ENCODE results near the gene N4BP2. TPM values are rescaled to one million over a fixed set of nuclear protein-coding genes. Genes with fewer than 3 reads are reported as not detected.
"Not testable (repeated sequence)": the region's sequence is repeated elsewhere in the genome, so short reads cannot be mapped to it uniquely, and the experiment has no call there.

Gene N4BP2
- total and polyA plus RNA-seq, 7 experiments from 2014 or later, result 12.9 to 37.2 (median 19.4) TPM

- H3K36me3 ChIP-seq (ENCODE audit: control insufficient read depth in 2 of 3, insufficient read depth in 3 of 3, low read length in 3 of 3); H3K27me3 ChIP-seq (ENCODE audit: control insufficient read depth in 2 of 2, insufficient read depth in 2 of 2, low read length in 2 of 2); POLR2A ChIA-PET; CTCF ChIA-PET; DNase-seq; ATAC-seq; H3K9me3 ChIP-seq (ENCODE audit: control insufficient read depth in 2 of 3, low read length in 3 of 3); intact Hi-C loops (cut with micrococcal nuclease); H3K4me3 ChIP-seq (ENCODE audit: low read length); H3K27ac ChIP-seq (ENCODE audit: low read depth, low read length); H3K4me3 Mint-ChIP-seq; H3K27ac Mint-ChIP-seq; H3K27me3 Mint-ChIP-seq: not testable (repeated sequence)
- peaks cover 0 to 12% (median 4%) of the 10 kb centered on the region in 11 donors for H3K9me3 Mint-ChIP-seq
- peaks cover 4 to 38% (median 24%) of the 10 kb centered on the region in 5 donors for H3K36me3 Mint-ChIP-seq
- H3K4me1 Mint-ChIP-seq, result peaks cover 2 to 33% (median 24%) of the 10 kb centered on the region in 7 donors
- H3K4me1 ChIP-seq (ENCODE audit: control insufficient read depth in 2 of 2, insufficient read depth in 2 of 2, low read length in 2 of 2), result peaks cover 3 to 21% of the 10 kb centered on the region in 2 donors
Measured at GRCh38 chr4:40147490-40147889, 90.8 kb downstream of the N4BP2 start.

GRCh38 chr4:40149960-40150385, 93.3 kb downstream of the N4BP2 start:
- POLR2A ChIA-PET, result interaction anchor here (0.7 to 4.2 kb wide), 4 partner anchors 55 to 273 kb away, joined by 3 to 21 read pairs (median 10); no protein-coding TSS in a partner anchor

GRCh38 chr4:40150932-40151331, 94.3 kb downstream of the N4BP2 start:
- Mint-ChIP-seq H3K36me3 (peaks cover 4 to 29% (median 14%) of the 10 kb centered on the region in 5 donors), H3K9me3 (peaks cover 0 to 12% (median 4%) of the 10 kb centered on the region in 11 donors), H3K27me3 (no peaks in the 10 kb centered on the region), H3K27ac (peak overlapping the region in 8 of 9 donors; percentile 70 to 95 (median 90)), H3K4me1 (peaks cover 2 to 52% (median 44%) of the 10 kb centered on the region in 7 donors), H3K4me3 (peak overlapping the region in 2 of 10 donors; percentile 6 to 69)
- Histone ChIP-seq H3K27ac (ENCODE audit: low read depth, low read length) (peak overlapping the region; percentile 14), H3K9me3 (ENCODE audit: control insufficient read depth in 2 of 3, low read length in 3 of 3) (peaks cover 0 to 6% (median 0%) of the 10 kb centered on the region in 3 experiments), H3K4me1 (ENCODE audit: control insufficient read depth in 2 of 2, insufficient read depth in 2 of 2, low read length in 2 of 2) (peaks cover 4 to 42% of the 10 kb centered on the region in 2 donors), H3K4me3 (ENCODE audit: low read length) (no peak overlapping the region), H3K36me3 (ENCODE audit: control insufficient read depth in 2 of 3, insufficient read depth in 3 of 3, low read length in 3 of 3) (no peaks in the 10 kb centered on the region), H3K27me3 (ENCODE audit: control insufficient read depth in 2 of 2, insufficient read depth in 2 of 2, low read length in 2 of 2) (no peaks in the 10 kb centered on the region)
- ChIA-PET POLR2A (interaction anchor here (0.6 to 4.2 kb wide), 14 partner anchors 34 to 175 kb away, joined by 3 to 47 read pairs (median 4); partner anchors contain the start of gene RHOH), CTCF (interaction anchor here (0.5 to 4.1 kb wide), 12 partner anchors 37 to 175 kb away, joined by 3 to 63 read pairs (median 6); no protein-coding TSS in a partner anchor)
- ATAC-seq, result no peak
- no peak for DNase-seq
- intact Hi-C loops (cut with micrococcal nuclease), result loop anchor here (1.0 to 5.0 kb wide), 14 partner anchors 40 to 572 kb away; partner anchors contain the start of gene N4BP2 (in 1 of the 2)

More at GRCh38 chr4:40149960-40150385, 93.3 kb downstream of the N4BP2 start:
- no peaks in the 10 kb centered on the region for H3K27me3 Mint-ChIP-seq
- H3K4me3 ChIP-seq (ENCODE audit: low read length), result no peak overlapping the region
- H3K9me3 Mint-ChIP-seq, result peaks cover 0 to 12% (median 4%) of the 10 kb centered on the region in 11 donors
- peak overlapping the region in 6 of 10 donors; percentile 11 to 64 (median 44) for H3K4me3 Mint-ChIP-seq
- peaks cover 4 to 42% of the 10 kb centered on the region in 2 donors for H3K4me1 ChIP-seq (ENCODE audit: control insufficient read depth in 2 of 2, insufficient read depth in 2 of 2, low read length in 2 of 2)
- peaks cover 0 to 2% (median 0%) of the 10 kb centered on the region in 3 experiments for H3K36me3 ChIP-seq (ENCODE audit: control insufficient read depth in 2 of 3, insufficient read depth in 3 of 3, low read length in 3 of 3)
- intact Hi-C loops (cut with micrococcal nuclease), result loop anchor here (1.0 to 5.0 kb wide), 14 partner anchors 41 to 573 kb away; partner anchors contain the start of gene N4BP2 (in 1 of the 2)
- ATAC-seq (peak; percentile 98), DNase-seq (peak; percentile 28 to 85 (median 77))
- H3K9me3 ChIP-seq (ENCODE audit: control insufficient read depth in 2 of 3, low read length in 3 of 3), result peaks cover 0 to 6% (median 0%) of the 10 kb centered on the region in 3 experiments
- CTCF ChIA-PET, result interaction anchor here (0.6 to 4.1 kb wide), 12 partner anchors 9 to 176 kb away, joined by 3 to 63 read pairs (median 4); no protein-coding TSS in a partner anchor
- H3K4me1 Mint-ChIP-seq, result peaks cover 2 to 52% (median 44%) of the 10 kb centered on the region in 7 donors
- H3K27ac ChIP-seq (ENCODE audit: low read depth, low read length), result peak overlapping the region; percentile 0
- H3K27me3 ChIP-seq (ENCODE audit: control insufficient read depth in 2 of 2, insufficient read depth in 2 of 2, low read length in 2 of 2), result no peaks in the 10 kb centered on the region
- peak overlapping the region; percentile 62 to 94 (median 89) for H3K27ac Mint-ChIP-seq
- peaks cover 4 to 29% (median 14%) of the 10 kb centered on the region in 5 donors for H3K36me3 Mint-ChIP-seq

GRCh38 chr4:40152637-40153036, 96.0 kb downstream of the N4BP2 start:
- H3K27ac ChIP-seq (ENCODE audit: low read depth, low read length), result peak overlapping the region; percentile 73
- no peaks in the 10 kb centered on the region for H3K27me3 Mint-ChIP-seq
- H3K36me3 ChIP-seq (ENCODE audit: control insufficient read depth in 2 of 3, insufficient read depth in 3 of 3, low read length in 3 of 3), result no peaks in the 10 kb centered on the region
- ATAC-seq, result peak; percentile 70
- peak overlapping the region in 9 of 10 donors; percentile 38 to 81 (median 63) for H3K4me3 Mint-ChIP-seq
- DNase-seq, result peak in 7 of 9 donors; percentile 42 to 62 (median 47)
- H3K9me3 ChIP-seq (ENCODE audit: control insufficient read depth in 2 of 3, low read length in 3 of 3), result peaks cover 0 to 6% (median 0%) of the 10 kb centered on the region in 3 experiments
- peaks cover 0 to 12% (median 4%) of the 10 kb centered on the region in 11 donors for H3K9me3 Mint-ChIP-seq
- POLR2A ChIA-PET, result interaction anchor here (0.5 to 4.2 kb wide), 20 partner anchors 10 to 173 kb away, joined by 3 to 47 read pairs (median 4); partner anchors contain the start of genes N4BP2 and RHOH
- H3K27ac Mint-ChIP-seq, result peak overlapping the region in 8 of 9 donors; percentile 70 to 95 (median 88)
- intact Hi-C loops (cut with micrococcal nuclease), result loop anchor here (1.0 to 5.0 kb wide), 4 partner anchors 20 to 565 kb away; no protein-coding TSS in a partner anchor
- H3K4me1 ChIP-seq (ENCODE audit: control insufficient read depth in 2 of 2, insufficient read depth in 2 of 2, low read length in 2 of 2), result peaks cover 4 to 42% of the 10 kb centered on the region in 2 donors
- H3K4me3 ChIP-seq (ENCODE audit: low read length), result no peak overlapping the region
- no peaks in the 10 kb centered on the region for H3K27me3 ChIP-seq (ENCODE audit: control insufficient read depth in 2 of 2, insufficient read depth in 2 of 2, low read length in 2 of 2)
- H3K36me3 Mint-ChIP-seq, result peaks cover 4 to 27% (median 11%) of the 10 kb centered on the region in 5 donors
- peaks cover 2 to 52% (median 44%) of the 10 kb centered on the region in 7 donors for H3K4me1 Mint-ChIP-seq
- CTCF ChIA-PET, result interaction anchor here (0.6 to 4.1 kb wide), 16 partner anchors 9 to 172 kb away, joined by 3 to 63 read pairs (median 5); partner anchors contain the start of gene RHOH

- peaks cover 7 to 30% (median 22%) of the 10 kb centered on the region in 5 donors for H3K36me3 Mint-ChIP-seq
- Histone ChIP-seq H3K27ac (ENCODE audit: low read depth, low read length) (no peak overlapping the region), H3K4me1 (ENCODE audit: control insufficient read depth in 2 of 2, insufficient read depth in 2 of 2, low read length in 2 of 2) (peaks cover 1 to 22% of the 10 kb centered on the region in 2 donors), H3K4me3 (ENCODE audit: low read length) (no peak overlapping the region), H3K9me3 (ENCODE audit: control insufficient read depth in 2 of 3, low read length in 3 of 3) (no peaks in the 10 kb centered on the region), H3K36me3 (ENCODE audit: control insufficient read depth in 2 of 3, insufficient read depth in 3 of 3, low read length in 3 of 3) (no peaks in the 10 kb centered on the region), H3K27me3 (ENCODE audit: control insufficient read depth in 2 of 2, insufficient read depth in 2 of 2, low read length in 2 of 2) (no peaks in the 10 kb centered on the region)
- no peak overlapping the region for H3K27ac Mint-ChIP-seq
- DNase-seq, result no peak
- no peak overlapping the region for H3K4me3 Mint-ChIP-seq
- peaks cover 0 to 4% (median 0%) of the 10 kb centered on the region in 11 donors for H3K9me3 Mint-ChIP-seq
- peaks cover 0 to 24% (median 19%) of the 10 kb centered on the region in 7 donors for H3K4me1 Mint-ChIP-seq
- ChIA-PET CTCF (interaction anchor here (0.7 kb wide), 1 partner anchor 168 kb away, joined by 5 read pairs; no protein-coding TSS in a partner anchor), POLR2A (interaction anchor here (0.6 to 1.2 kb wide), 2 partner anchors 33 to 143 kb away, joined by 3 read pairs; no protein-coding TSS in a partner anchor)
- ATAC-seq, result no peak
- H3K27me3 Mint-ChIP-seq, result no peaks in the 10 kb centered on the region
- intact Hi-C loops (cut with micrococcal nuclease), result no loop called here
Measured at GRCh38 chr4:40157436-40157835, 100.8 kb downstream of the N4BP2 start.

GRCh38 chr4:40160258-40160657, 103.6 kb downstream of the N4BP2 start:
- POLR2A ChIA-PET, result interaction anchor here (0.8 to 1.0 kb wide), 2 partner anchors 21 to 34 kb away, joined by 3 read pairs; no protein-coding TSS in a partner anchor
- H3K9me3 ChIP-seq (ENCODE audit: control insufficient read depth in 2 of 3, low read length in 3 of 3), result no peaks in the 10 kb centered on the region

More at GRCh38 chr4:40160258-40160657, 103.6 kb downstream of the N4BP2 start:
- Mint-ChIP-seq H3K4me3 (no peak overlapping the region), H3K27ac (peak overlapping the region in 1 of 9 donors; percentile 54), H3K9me3 (peaks cover 0 to 9% (median 0%) of the 10 kb centered on the region in 11 donors), H3K36me3 (peaks cover 15 to 39% (median 34%) of the 10 kb centered on the region in 5 donors), H3K27me3 (no peaks in the 10 kb centered on the region), H3K4me1 (peaks cover 0 to 13% (median 5%) of the 10 kb centered on the region in 7 donors)
- Histone ChIP-seq H3K27ac (ENCODE audit: low read depth, low read length) (no peak overlapping the region), H3K27me3 (ENCODE audit: control insufficient read depth in 2 of 2, insufficient read depth in 2 of 2, low read length in 2 of 2) (no peaks in the 10 kb centered on the region), H3K36me3 (ENCODE audit: control insufficient read depth in 2 of 3, insufficient read depth in 3 of 3, low read length in 3 of 3) (no peaks in the 10 kb centered on the region), H3K4me1 (ENCODE audit: control insufficient read depth in 2 of 2, insufficient read depth in 2 of 2, low read length in 2 of 2) (no peaks in the 10 kb centered on the region), H3K4me3 (ENCODE audit: low read length) (no peak overlapping the region)
- CTCF ChIA-PET, result no interaction called here
- intact Hi-C loops (cut with micrococcal nuclease), result no loop called here
- ATAC-seq, result no peak
- no peak for DNase-seq
